Neural progenitor cell (in vitro differentiated cells): ENCODE results near the gene GRK7. TPM values are rescaled to one million over a fixed set of nuclear protein-coding genes. Genes with fewer than 3 reads are reported as not detected.
A peak's percentile ranks its signal among the peaks of the same experiment; 100 is the strongest.

Experiments used
- DNase-seq: peaks from one replicate; pipeline ENCODE4 v3.0.0-alpha.2; 2016; ENCODE audit warnings: low spot score
- H2AFZ ChIP-seq: fragments of 200-600 bp; sonication (generic); replicated peaks from 2 replicates; pipeline ENCODE4 v1.6.1; 2016; ENCODE audit warnings: antibody characterized with exemption
- H3F3A ChIP-seq: fragments of 200-600 bp; sonication (generic); 2 replicates; pipeline ENCODE4 v1.6.1; 2016; ENCODE audit warnings: antibody characterized with exemption, low read depth
- H3K27ac ChIP-seq: fragments of 200-600 bp; sonication (generic); 2 replicates; pipeline ENCODE4 v1.5.1; 2016; ENCODE audit warnings: mild to moderate bottlenecking
- H3K27me3 ChIP-seq: fragments of 200-600 bp; sonication (generic); 2 replicates; pipeline ENCODE4 v1.6.1; 2016; ENCODE audit warnings: mild to moderate bottlenecking, moderate library complexity
- H3K36me3 ChIP-seq: fragments of 200-600 bp; sonication (generic); 2 replicates; pipeline ENCODE4 v1.5.1; 2016
- H3K4me1 ChIP-seq: fragments of 200-600 bp; sonication (generic); 2 replicates; pipeline ENCODE4 v1.6.1; 2016; ENCODE audit warnings: mixed run types
- H3K4me2 ChIP-seq: fragments of 200-600 bp; sonication (generic); 2 replicates; pipeline ENCODE4 v1.6.1; 2016
- H3K4me3 ChIP-seq: fragments of 200-600 bp; sonication (generic); 2 replicates; pipeline ENCODE4 v1.5.1; 2016
- H3K79me2 ChIP-seq: fragments of 200-600 bp; sonication (generic); 2 replicates; pipeline ENCODE4 v1.6.1; 2016; ENCODE audit warnings: low read depth
- H3K9ac ChIP-seq: fragments of 200-600 bp; sonication (generic); 2 replicates; pipeline ENCODE4 v1.6.1; 2016
- H3K9me3 ChIP-seq: fragments of 200-600 bp; sonication (generic); 2 replicates; pipeline ENCODE4 v1.5.1; 2016; ENCODE audit warnings: low read depth
- H4K20me1 ChIP-seq: fragments of 200-600 bp; sonication (generic); 2 replicates; pipeline ENCODE4 v1.6.1; 2016; ENCODE audit warnings: low read depth
- H3K27ac Mint-ChIP-seq: 3 replicates; pipeline ENCODE4 v1.8.0; 2021; ENCODE audit warnings: mixed read lengths
- H3K27me3 Mint-ChIP-seq: 2 replicates; pipeline ENCODE4 v1.8.0; 2022; ENCODE audit warnings: low read depth, mild to moderate bottlenecking, inconsistent platforms, moderate library complexity, mixed read lengths; ENCODE audit not compliant: insufficient read depth
- H3K36me3 Mint-ChIP-seq: 3 replicates; pipeline ENCODE4 v1.8.0; 2021; ENCODE audit warnings: mixed read lengths
- H3K4me1 Mint-ChIP-seq: 3 replicates; pipeline ENCODE4 v1.8.0; 2021; ENCODE audit warnings: mixed read lengths
- H3K4me3 Mint-ChIP-seq: 3 replicates; pipeline ENCODE4 v1.8.0; 2021; ENCODE audit warnings: mild to moderate bottlenecking, moderate library complexity, mixed read lengths
- H3K9me3 Mint-ChIP-seq: 3 replicates; pipeline ENCODE4 v1.8.0; 2020; ENCODE audit warnings: mixed read lengths
- CTCF ChIP-seq: fragments of 200-600 bp; sonication (generic); IDR thresholded peaks from 2 replicates; pipeline ENCODE4 v1.5.1; 2017; ENCODE audit warnings: antibody characterized with exemption, mild to moderate bottlenecking
- EZH2 ChIP-seq: fragments of 200-600 bp; sonication (generic); IDR thresholded peaks from 2 replicates; pipeline ENCODE4 v1.6.1; 2017; ENCODE audit warnings: antibody characterized with exemption, mild to moderate bottlenecking, moderate library complexity
- EZH2phosphoT487 ChIP-seq: fragments of 200-600 bp; sonication (generic); IDR thresholded peaks from 2 replicates; pipeline ENCODE4 v1.6.1; 2017; ENCODE audit warnings: antibody characterized with exemption
- small RNA-seq: library from RNA; depleted of rRNA; stranded (forward); fragments of <200 nt; gene quantifications from one replicate; pipeline ENCODE3, GENCODE V24; 2015
- total RNA-seq: library from RNA; depleted of rRNA; stranded (reverse); fragments of >200 nt; gene quantifications from 2 replicates; pipeline ENCODE4 v1.2.3, GENCODE V29; 2015; ENCODE audit warnings: low replicate concordance

GRK7 gene
- total RNA-seq, 1 donor from 2014 or later: not detected

GRCh38 chr3:141811348-141811747 is 48.1 kb downstream of the GRK7 start:
- Mint-ChIP-seq H3K36me3 (no peaks in the 10 kb centered on the region), H3K9me3 (peaks cover 11% of the 10 kb centered on the region), H3K27ac (peak overlapping the region; percentile 86), H3K4me3 (peak overlapping the region; percentile 27), H3K4me1 (peaks cover 39% of the 10 kb centered on the region), H3K27me3 (no peaks in the 10 kb centered on the region)
- DNase-seq: no peak
- Histone ChIP-seq H3K9me3 (no peaks in the 10 kb centered on the region), H3K79me2 (no peaks in the 10 kb centered on the region), H4K20me1 (no peaks in the 10 kb centered on the region), H3K4me1 (peaks cover 18% of the 10 kb centered on the region), H3K9ac (no peak overlapping the region), H2AFZ (no peak overlapping the region), H3K4me3 (no peak overlapping the region), H3K27me3 (no peaks in the 10 kb centered on the region), H3K27ac (peak overlapping the region; percentile 8), H3F3A (peaks cover 8% of the 10 kb centered on the region), H3K4me2 (peak overlapping the region; percentile 33), H3K36me3 (no peaks in the 10 kb centered on the region)
- TF ChIP-seq EZH2phosphoT487 (no peak), EZH2 (no peak), CTCF (no peak)

- no peaks in the 10 kb centered on the region for H3K36me3 ChIP-seq
- H4K20me1 ChIP-seq: no peaks in the 10 kb centered on the region
- no peaks in the 10 kb centered on the region for H3K27me3 Mint-ChIP-seq
- H3K27me3 ChIP-seq: no peaks in the 10 kb centered on the region
- H2AFZ ChIP-seq: no peak overlapping the region
- H3K4me1 ChIP-seq: peaks cover 18% of the 10 kb centered on the region
- no peak overlapping the region for H3K27ac ChIP-seq
- TF ChIP-seq EZH2 (no peak), EZH2phosphoT487 (no peak), CTCF (no peak)
- H3K9me3 Mint-ChIP-seq: peaks cover 11% of the 10 kb centered on the region
- H3K4me1 Mint-ChIP-seq: peaks cover 39% of the 10 kb centered on the region
- H3K4me2 ChIP-seq: peak overlapping the region; percentile 33
- no peak overlapping the region for H3K9ac ChIP-seq
- no peaks in the 10 kb centered on the region for H3K79me2 ChIP-seq
- H3K27ac Mint-ChIP-seq: peak overlapping the region; percentile 86
- no peaks in the 10 kb centered on the region for H3K36me3 Mint-ChIP-seq
- no peak overlapping the region for H3K4me3 ChIP-seq
- H3F3A ChIP-seq: peaks cover 8% of the 10 kb centered on the region
- no peaks in the 10 kb centered on the region for H3K9me3 ChIP-seq
- peak overlapping the region; percentile 27 for H3K4me3 Mint-ChIP-seq
- DNase-seq: peak; percentile 45
Measured at GRCh38 chr3:141812084-141812483, 48.9 kb downstream of the GRK7 start.

GRCh38 chr3:141812586-141812985 is 49.4 kb downstream of the GRK7 start:
- Histone ChIP-seq H3K79me2 (no peaks in the 10 kb centered on the region), H3K27ac (no peak overlapping the region), H3K4me2 (no peak overlapping the region), H3F3A (peaks cover 8% of the 10 kb centered on the region), H2AFZ (no peak overlapping the region), H3K9ac (no peak overlapping the region), H3K36me3 (no peaks in the 10 kb centered on the region), H3K27me3 (no peaks in the 10 kb centered on the region), H3K9me3 (no peaks in the 10 kb centered on the region), H3K4me3 (no peak overlapping the region), H4K20me1 (no peaks in the 10 kb centered on the region), H3K4me1 (peaks cover 18% of the 10 kb centered on the region)
- no peaks in the 10 kb centered on the region for H3K36me3 Mint-ChIP-seq
- H3K4me3 Mint-ChIP-seq: no peak overlapping the region
- H3K9me3 Mint-ChIP-seq: peaks cover 11% of the 10 kb centered on the region
- H3K27ac Mint-ChIP-seq: peak overlapping the region; percentile 95
- DNase-seq: no peak
- no peaks in the 10 kb centered on the region for H3K27me3 Mint-ChIP-seq
- peaks cover 36% of the 10 kb centered on the region for H3K4me1 Mint-ChIP-seq
- TF ChIP-seq CTCF: no peak
- no peak for TF ChIP-seq EZH2
- no peak for TF ChIP-seq EZH2phosphoT487

Small RNAs within 50 kb of the gene (small RNA-seq; reads per million reads assigned to genes)
- not detected for gene AC112771.1

Other genes with a start within 250 kb of the GRK7 start
- 105 and 114 TPM in 2 replicates for gene RNF7, start 25.1 kb upstream of the GRK7 start, total RNA-seq
- gene ATP1B3, start 113.2 kb downstream of the GRK7 start, total RNA-seq: 58.6 and 95.6 TPM in 2 replicates